GM10266 (cell line): ENCODE measurements around the gene PACRG.

Source experiments
- DNase-seq: peaks from one replicate; pipeline ENCODE4 v3.0.0; 2012; ENCODE audit errors: extremely low spot score
- TF ChIP-seq, protein P1 (sequence below): IDR thresholded peaks from 2 replicates; pipeline ENCODE4 v1.5.1; 2012; ENCODE audit warnings: mild to moderate bottlenecking, low read depth; ENCODE audit not compliant: control insufficient read depth, insufficient read depth; ENCODE audit errors: missing control alignments

PACRG gene

GRCh38 chr6:163173741-163174140 is 446.0 kb downstream of the PACRG start:
- DNase-seq, result no peak
- TF ChIP-seq, protein P1, sequence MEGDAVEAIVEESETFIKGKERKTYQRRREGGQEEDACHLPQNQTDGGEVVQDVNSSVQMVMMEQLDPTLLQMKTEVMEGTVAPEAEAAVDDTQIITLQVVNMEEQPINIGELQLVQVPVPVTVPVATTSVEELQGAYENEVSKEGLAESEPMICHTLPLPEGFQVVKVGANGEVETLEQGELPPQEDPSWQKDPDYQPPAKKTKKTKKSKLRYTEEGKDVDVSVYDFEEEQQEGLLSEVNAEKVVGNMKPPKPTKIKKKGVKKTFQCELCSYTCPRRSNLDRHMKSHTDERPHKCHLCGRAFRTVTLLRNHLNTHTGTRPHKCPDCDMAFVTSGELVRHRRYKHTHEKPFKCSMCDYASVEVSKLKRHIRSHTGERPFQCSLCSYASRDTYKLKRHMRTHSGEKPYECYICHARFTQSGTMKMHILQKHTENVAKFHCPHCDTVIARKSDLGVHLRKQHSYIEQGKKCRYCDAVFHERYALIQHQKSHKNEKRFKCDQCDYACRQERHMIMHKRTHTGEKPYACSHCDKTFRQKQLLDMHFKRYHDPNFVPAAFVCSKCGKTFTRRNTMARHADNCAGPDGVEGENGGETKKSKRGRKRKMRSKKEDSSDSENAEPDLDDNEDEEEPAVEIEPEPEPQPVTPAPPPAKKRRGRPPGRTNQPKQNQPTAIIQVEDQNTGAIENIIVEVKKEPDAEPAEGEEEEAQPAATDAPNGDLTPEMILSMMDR, result no peak

DNA sequence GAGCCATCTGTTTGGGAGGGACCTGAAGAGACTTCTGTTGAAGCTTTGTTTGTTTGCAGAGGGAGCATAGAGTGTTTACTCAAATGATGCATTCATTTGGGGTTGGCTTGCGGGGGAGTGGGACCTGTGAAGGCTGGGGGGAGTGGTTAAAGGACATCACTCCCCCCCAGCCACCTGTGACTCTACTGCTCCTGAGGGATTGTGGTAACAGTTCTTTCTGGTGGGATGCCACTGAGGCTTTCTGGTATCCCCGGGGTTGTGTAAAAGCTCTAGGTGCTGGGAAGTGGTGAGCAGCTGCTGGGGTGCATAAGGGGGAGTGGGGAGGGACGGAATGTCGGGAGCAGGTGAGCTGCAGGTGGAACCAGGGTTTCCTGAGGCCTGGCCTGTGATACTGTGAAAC is 447.5 kb downstream of the PACRG start:
- TF ChIP-seq, protein P1, result no peak
- no peak for DNase-seq

GRCh38 chr6:163176097-163176496 is 448.3 kb downstream of the PACRG start:
- DNase-seq, result no peak
- TF ChIP-seq, protein P1, result no peak

DNA sequence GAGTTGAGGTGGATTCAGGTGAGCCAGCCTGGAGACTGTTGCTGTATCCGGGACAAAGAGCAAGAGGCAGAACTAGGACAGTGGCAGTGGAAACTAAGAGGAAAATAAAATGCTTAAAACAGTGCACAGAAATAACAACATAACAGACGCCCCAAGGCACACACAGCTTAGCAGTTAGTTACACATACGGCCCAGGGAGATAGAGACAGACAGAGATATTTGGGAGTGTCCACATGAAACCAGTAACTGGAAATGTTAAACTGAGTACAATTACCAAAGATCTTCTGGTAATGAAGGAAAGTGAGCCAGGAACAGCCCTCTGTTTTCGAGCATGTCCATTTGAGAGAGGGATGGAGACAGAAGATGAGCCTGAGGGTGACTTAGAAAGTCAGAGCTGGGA is 449.2 kb downstream of the PACRG start:
- DNase-seq, result no peak
- TF ChIP-seq, protein P1, result no peak

- DNase-seq, result no peak
- TF ChIP-seq, protein P1, result no peak
Observed at GRCh38 chr6:163177892-163178420, 450.2 kb downstream of the PACRG start.

DNA sequence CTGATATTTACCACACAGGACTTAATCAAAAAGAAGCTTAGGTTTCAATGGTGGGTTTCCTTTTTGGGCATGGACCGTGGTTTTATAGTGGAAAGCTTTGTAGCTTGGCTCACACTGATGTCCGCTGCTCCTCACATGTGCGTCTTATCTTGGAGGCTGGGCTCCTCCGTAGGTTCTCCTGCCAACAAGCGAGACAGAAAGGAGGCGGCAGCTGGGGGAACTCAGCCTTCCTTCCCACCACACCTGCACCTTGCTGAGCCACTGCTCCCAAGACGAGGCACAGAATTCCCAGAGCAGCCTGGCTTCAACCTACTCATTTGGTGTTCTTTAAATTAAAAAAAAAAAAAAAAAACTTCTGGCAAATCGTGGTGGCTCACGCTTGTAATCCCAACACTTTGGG is 451.3 kb downstream of the PACRG start:
- no peak for DNase-seq
- TF ChIP-seq, protein P1, result no peak

GRCh38 chr6:163179721-163180120 is 451.9 kb downstream of the PACRG start:
- TF ChIP-seq, protein P1, result no peak
- DNase-seq, result no peak
